Measurements from ENCODE around the gene EMILIN1. TPM values are rescaled to one million over a fixed set of nuclear protein-coding genes. Genes with fewer than 3 reads are reported as not detected.
"Not testable (repeated sequence)": the region's sequence is repeated elsewhere in the genome, so short reads cannot be mapped to it uniquely, and the experiment has no call there.

Gene EMILIN1
- total RNA-seq, 2 experiments from 2014 or later, result 0.91 to 1.2 TPM

- Mint-ChIP-seq H3K27me3 (no peaks in the 10 kb centered on the region), H3K4me1 (peaks cover 5% of the 10 kb centered on the region), H3K27ac (peak overlapping the region; percentile 57), H3K9me3 (no peaks in the 10 kb centered on the region), H3K36me3 (no peaks in the 10 kb centered on the region), H3K4me3 (peak overlapping the region; percentile 46)
- DNase-seq (peak; percentile 48), ATAC-seq (ENCODE audit: low read depth) (peak; percentile 76)
- POLR2A ChIA-PET, result interaction anchor here (0.8 to 1.1 kb wide), 3 partner anchors 9 to 227 kb away, joined by 3 to 4 read pairs (median 3); partner anchors contain the start of genes KHK and MPV17
Measured at GRCh38 chr2:27095745-27096651, 17.6 kb downstream of the EMILIN1 start.

DNA sequence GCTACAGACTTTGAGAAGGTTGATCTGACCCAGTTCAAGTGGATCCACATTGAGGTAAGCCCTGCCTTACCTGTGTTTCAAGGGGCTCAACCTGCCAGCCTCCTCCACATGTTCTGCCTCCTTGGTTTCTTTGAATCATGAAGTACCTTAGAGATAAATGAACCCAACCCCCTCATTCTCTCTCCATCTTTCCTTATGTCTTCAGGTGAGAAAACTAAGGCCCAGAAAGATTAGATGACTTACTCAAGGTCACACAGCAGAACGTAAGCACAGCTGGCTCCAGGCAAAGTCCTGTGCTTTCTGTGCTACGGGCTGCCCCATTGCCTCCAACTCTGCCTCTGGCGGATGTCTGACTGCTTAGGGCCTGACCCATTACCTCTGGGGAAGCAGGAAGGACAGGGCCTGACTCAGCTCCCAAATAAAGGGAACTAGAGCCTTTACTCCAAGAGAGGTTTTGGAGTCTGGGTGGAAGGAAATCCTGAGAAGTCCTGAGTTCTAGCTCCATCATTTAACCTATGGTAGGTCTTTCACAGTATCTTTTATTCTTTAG is 18.4 kb downstream of the EMILIN1 start:
- peaks cover 5% of the 10 kb centered on the region for H3K4me1 Mint-ChIP-seq
- H3K27ac Mint-ChIP-seq, result peak overlapping the region; percentile 18
- ATAC-seq (ENCODE audit: low read depth) (no peak), DNase-seq (no peak)
- no peaks in the 10 kb centered on the region for H3K36me3 Mint-ChIP-seq
- no peaks in the 10 kb centered on the region for H3K9me3 Mint-ChIP-seq
- no peak overlapping the region for H3K4me3 Mint-ChIP-seq
- POLR2A ChIA-PET, result interaction anchor here (0.9 to 1.1 kb wide), 2 partner anchors 9 to 226 kb away, joined by 3 to 4 read pairs; partner anchors contain the start of genes KHK and MPV17
- H3K27me3 Mint-ChIP-seq, result no peaks in the 10 kb centered on the region

DNA sequence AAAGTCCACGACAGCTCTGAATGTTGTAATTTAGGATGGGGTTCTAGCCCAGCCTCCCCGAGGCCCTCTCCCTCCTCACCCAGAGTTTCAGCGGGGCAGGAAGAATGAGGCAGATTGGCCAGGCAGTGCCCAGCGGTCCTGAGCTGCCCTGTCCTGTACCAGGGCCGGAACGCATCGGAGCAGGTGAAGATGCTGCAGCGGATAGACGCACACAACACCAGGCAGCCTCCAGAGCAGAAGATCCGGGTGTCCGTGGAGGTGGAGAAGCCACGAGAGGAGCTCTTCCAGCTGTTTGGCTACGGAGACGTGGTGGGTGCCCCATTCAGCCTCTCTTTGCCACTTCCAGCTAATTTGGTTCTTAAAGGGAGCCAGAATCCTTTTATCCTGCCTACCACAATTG is 18.9 kb downstream of the EMILIN1 start:
- Mint-ChIP-seq H3K4me1 (peaks cover 5% of the 10 kb centered on the region), H3K27ac (no peak overlapping the region), H3K36me3 (no peaks in the 10 kb centered on the region), H3K9me3 (no peaks in the 10 kb centered on the region), H3K4me3 (no peak overlapping the region), H3K27me3 (no peaks in the 10 kb centered on the region)
- ATAC-seq (ENCODE audit: low read depth), result no peak
- POLR2A ChIA-PET, result no interaction called here
- no peak for DNase-seq

DNA sequence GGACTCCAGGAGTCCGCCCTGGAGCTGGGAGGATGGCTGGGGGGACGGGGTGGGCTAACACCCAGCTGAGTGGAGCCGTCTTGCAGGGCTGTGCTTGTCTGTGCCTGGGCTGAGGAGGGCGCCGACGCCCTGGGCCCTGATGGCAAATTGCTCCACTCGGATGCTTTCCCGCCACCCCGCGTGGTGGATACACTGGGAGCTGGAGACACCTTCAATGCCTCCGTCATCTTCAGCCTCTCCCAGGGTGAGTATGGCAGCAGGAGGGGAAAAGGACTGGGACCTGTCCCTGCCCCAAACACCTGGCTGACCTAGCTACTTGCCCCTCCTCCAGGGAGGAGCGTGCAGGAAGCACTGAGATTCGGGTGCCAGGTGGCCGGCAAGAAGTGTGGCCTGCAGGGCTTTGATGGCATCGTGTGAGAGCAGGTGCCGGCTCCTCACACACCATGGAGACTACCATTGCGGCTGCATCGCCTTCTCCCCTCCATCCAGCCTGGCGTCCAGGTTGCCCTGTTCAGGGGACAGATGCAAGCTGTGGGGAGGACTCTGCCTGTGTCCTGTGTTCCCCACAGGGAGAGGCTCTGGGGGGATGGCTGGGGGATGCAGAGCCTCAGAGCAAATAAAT is 21.0 kb downstream of the EMILIN1 start:
- ATAC-seq (ENCODE audit: low read depth), result no peak
- Mint-ChIP-seq H3K27me3 (no peaks in the 10 kb centered on the region), H3K27ac (no peak overlapping the region), H3K4me3 (no peak overlapping the region), H3K4me1 (peaks cover 5% of the 10 kb centered on the region), H3K36me3 (no peaks in the 10 kb centered on the region), H3K9me3 (no peaks in the 10 kb centered on the region)
- POLR2A ChIA-PET, result no interaction called here
- no peak for DNase-seq

GRCh38 chr2:27100036-27100435 is 21.6 kb downstream of the EMILIN1 start:
- Mint-ChIP-seq H3K4me3 (no peak overlapping the region), H3K9me3 (no peaks in the 10 kb centered on the region), H3K27ac (no peak overlapping the region), H3K36me3 (no peaks in the 10 kb centered on the region), H3K4me1 (peaks cover 5% of the 10 kb centered on the region), H3K27me3 (no peaks in the 10 kb centered on the region)
- DNase-seq (no peak), ATAC-seq (ENCODE audit: low read depth) (no peak)
- POLR2A ChIA-PET, result no interaction called here

DNA sequence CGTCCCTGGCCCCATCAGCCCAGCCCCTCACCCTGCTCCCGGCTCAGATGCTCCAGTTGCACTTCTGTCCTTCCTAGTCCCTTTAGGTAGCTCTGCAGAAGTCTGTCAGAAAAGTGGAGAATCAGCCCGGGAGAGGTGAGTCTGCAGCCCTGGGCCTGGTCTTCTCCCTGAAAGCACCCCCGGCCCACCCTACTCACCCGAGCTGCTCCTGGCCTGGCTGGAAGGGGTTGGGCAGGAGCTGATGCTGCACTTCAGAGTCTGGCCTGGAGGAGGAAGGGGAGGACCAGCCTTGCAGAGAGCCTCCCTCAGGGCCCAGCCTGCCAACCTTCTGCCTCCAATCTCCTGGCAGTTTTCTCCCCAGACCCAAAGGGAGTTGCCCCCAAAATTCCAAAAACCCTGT is 23.9 kb downstream of the EMILIN1 start:
- H3K9me3 Mint-ChIP-seq, result no peaks in the 10 kb centered on the region
- POLR2A ChIA-PET, result no interaction called here

DNA sequence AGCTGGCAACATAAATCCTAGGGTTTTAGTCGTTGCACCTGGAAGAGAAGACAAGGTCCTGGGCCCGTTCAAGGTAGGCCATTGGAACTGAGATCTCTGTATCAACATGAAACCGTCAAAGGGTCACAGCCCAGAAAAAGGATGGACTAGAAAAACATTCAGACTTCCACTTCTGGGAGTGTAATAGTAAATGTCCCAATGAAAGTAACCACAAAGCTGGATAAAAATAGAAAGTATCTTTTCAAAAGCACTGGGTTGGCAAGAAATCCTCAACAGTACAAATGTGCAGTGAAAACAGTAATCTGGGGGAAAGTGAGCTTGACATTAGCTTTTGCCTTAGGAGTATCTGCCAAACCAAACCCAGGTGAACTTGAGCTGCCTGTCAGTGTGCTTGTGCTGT is 27.6 kb downstream of the EMILIN1 start:
- H3K4me3 Mint-ChIP-seq, result no peak overlapping the region
- POLR2A ChIA-PET, result no interaction called here
- no peaks in the 10 kb centered on the region for H3K9me3 Mint-ChIP-seq
- H3K27ac Mint-ChIP-seq, result no peak overlapping the region
- no peak for DNase-seq
- H3K4me1 Mint-ChIP-seq, result no peaks in the 10 kb centered on the region
- no peak for ATAC-seq (ENCODE audit: low read depth)
- H3K36me3 Mint-ChIP-seq, result no peaks in the 10 kb centered on the region
- peaks cover 5% of the 10 kb centered on the region for H3K27me3 Mint-ChIP-seq

More for the DNA sequence above, 23.9 kb downstream of the EMILIN1 start:
- H3K36me3 Mint-ChIP-seq, result no peaks in the 10 kb centered on the region
- no peak overlapping the region for H3K4me3 Mint-ChIP-seq
- DNase-seq (no peak), ATAC-seq (ENCODE audit: low read depth) (no peak)
- peaks cover 4% of the 10 kb centered on the region for H3K27me3 Mint-ChIP-seq
- no peak overlapping the region for H3K27ac Mint-ChIP-seq
- H3K4me1 Mint-ChIP-seq, result no peaks in the 10 kb centered on the region

DNA sequence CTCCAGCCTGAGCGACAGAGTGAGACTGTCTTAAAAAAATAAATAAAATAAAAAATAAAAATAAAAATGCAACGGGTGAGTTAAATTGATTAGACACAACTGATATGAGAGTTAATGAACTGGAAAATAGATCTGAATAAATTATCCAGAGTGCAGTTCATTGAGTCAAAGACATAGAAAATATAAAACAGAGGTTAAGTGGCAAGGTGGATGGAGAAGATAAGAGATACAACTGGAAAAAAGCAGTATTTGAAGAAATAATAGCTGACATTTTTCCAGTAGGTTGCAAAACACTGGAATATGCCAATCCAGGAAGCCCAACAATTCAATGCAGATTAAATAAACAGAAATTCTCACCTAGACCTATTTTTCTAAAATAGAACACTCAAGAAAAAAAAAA is 29.8 kb downstream of the EMILIN1 start:
- Mint-ChIP-seq H3K27ac (no peak overlapping the region), H3K27me3 (peaks cover 5% of the 10 kb centered on the region), H3K36me3 (no peaks in the 10 kb centered on the region), H3K4me3 (no peak overlapping the region), H3K9me3 (no peaks in the 10 kb centered on the region), H3K4me1 (no peaks in the 10 kb centered on the region)
- POLR2A ChIA-PET, result no interaction called here
- DNase-seq, result no peak
- no peak for ATAC-seq (ENCODE audit: low read depth)

GRCh38 chr2:27109083-27109482 is 30.7 kb downstream of the EMILIN1 start:
- no peak overlapping the region for H3K27ac Mint-ChIP-seq
- H3K9me3 Mint-ChIP-seq, result no peaks in the 10 kb centered on the region
- ATAC-seq (ENCODE audit: low read depth) (no peak), DNase-seq (no peak)
- no peaks in the 10 kb centered on the region for H3K4me1 Mint-ChIP-seq
- peaks cover 5% of the 10 kb centered on the region for H3K27me3 Mint-ChIP-seq
- POLR2A ChIA-PET, result interaction anchor here (0.6 kb wide), 1 partner anchor 66 kb away, joined by 4 read pairs; no protein-coding TSS in a partner anchor
- no peaks in the 10 kb centered on the region for H3K36me3 Mint-ChIP-seq
- no peak overlapping the region for H3K4me3 Mint-ChIP-seq

GRCh38 chr2:27110603-27111352 is 32.4 kb downstream of the EMILIN1 start:
- POLR2A ChIA-PET; H3K27me3 Mint-ChIP-seq; DNase-seq; H3K9me3 Mint-ChIP-seq; ATAC-seq (ENCODE audit: low read depth); H3K36me3 Mint-ChIP-seq; H3K4me3 Mint-ChIP-seq; H3K27ac Mint-ChIP-seq; H3K4me1 Mint-ChIP-seq: not testable (repeated sequence)

- not testable (repeated sequence) for H3K4me3 Mint-ChIP-seq
Measured at GRCh38 chr2:27111392-27112078, 33.1 kb downstream of the EMILIN1 start.

DNA sequence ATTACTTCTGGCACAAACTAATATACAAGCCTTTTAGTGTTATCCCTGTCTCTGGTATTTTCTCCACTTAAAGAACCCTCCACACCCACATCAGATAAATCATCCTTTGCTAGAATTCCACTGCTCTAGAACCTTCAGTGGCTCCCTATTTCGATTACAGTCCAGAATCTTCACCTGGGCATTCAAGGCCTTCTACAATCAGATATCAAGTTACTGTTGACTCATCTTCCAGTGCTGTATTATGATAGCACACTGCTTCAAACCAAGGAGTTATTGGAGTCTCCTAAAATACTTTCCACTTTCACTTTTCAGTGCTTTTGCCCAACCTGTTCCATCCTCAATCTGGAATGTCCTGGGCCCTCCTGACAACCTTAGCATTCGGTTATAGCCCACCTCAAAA is 37.1 kb downstream of the EMILIN1 start:
- peaks cover 6% of the 10 kb centered on the region for H3K4me1 Mint-ChIP-seq
- no peaks in the 10 kb centered on the region for H3K9me3 Mint-ChIP-seq
- no peak overlapping the region for H3K27ac Mint-ChIP-seq
- peaks cover 30% of the 10 kb centered on the region for H3K27me3 Mint-ChIP-seq
- no peak overlapping the region for H3K4me3 Mint-ChIP-seq
- no peak for ATAC-seq (ENCODE audit: low read depth)
- DNase-seq, result no peak
- POLR2A ChIA-PET, result no interaction called here
- H3K36me3 Mint-ChIP-seq, result no peaks in the 10 kb centered on the region

More at GRCh38 chr2:27111392-27112078, 33.1 kb downstream of the EMILIN1 start:
- ATAC-seq (ENCODE audit: low read depth); H3K9me3 Mint-ChIP-seq; POLR2A ChIA-PET; H3K36me3 Mint-ChIP-seq; H3K4me1 Mint-ChIP-seq; H3K27me3 Mint-ChIP-seq; H3K27ac Mint-ChIP-seq; DNase-seq: not testable (repeated sequence)

All from activated naive CD8-positive, alpha-beta T cell treated with anti-CD3 and anti-CD28 coated beads, Interleukin-2, amount 10 ng/mL, durations not matched to agents 7 days and 5 days (primary cell).